ENCODE measurements around the gene GAB2. TPM values are rescaled to one million over a fixed set of nuclear protein-coding genes. Genes with fewer than 3 reads are reported as not detected.

The GAB2 gene
- total RNA-seq, 1 donor from 2014 or later, result 22.4 TPM

DNA sequence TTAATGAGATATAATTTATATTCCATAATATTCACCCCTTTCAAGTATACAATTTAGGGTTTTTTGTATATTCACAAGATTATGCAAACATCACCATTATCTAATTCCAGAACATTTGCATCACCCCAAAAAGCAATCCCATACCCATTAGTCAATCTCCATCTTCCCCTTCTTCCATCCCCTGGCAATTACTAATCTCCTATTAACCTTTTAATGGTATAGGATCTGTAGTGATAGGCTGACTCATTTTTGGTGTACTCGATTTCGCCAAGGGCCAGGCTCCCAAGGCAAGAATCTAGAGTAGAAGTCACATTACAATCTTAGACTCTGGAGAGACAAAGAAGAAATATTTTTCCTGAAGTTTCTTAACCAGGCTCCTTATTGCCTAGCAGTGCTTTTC lies 113.4 kb downstream of the GAB2 start:
- TF ChIP-seq, protein P1, sequence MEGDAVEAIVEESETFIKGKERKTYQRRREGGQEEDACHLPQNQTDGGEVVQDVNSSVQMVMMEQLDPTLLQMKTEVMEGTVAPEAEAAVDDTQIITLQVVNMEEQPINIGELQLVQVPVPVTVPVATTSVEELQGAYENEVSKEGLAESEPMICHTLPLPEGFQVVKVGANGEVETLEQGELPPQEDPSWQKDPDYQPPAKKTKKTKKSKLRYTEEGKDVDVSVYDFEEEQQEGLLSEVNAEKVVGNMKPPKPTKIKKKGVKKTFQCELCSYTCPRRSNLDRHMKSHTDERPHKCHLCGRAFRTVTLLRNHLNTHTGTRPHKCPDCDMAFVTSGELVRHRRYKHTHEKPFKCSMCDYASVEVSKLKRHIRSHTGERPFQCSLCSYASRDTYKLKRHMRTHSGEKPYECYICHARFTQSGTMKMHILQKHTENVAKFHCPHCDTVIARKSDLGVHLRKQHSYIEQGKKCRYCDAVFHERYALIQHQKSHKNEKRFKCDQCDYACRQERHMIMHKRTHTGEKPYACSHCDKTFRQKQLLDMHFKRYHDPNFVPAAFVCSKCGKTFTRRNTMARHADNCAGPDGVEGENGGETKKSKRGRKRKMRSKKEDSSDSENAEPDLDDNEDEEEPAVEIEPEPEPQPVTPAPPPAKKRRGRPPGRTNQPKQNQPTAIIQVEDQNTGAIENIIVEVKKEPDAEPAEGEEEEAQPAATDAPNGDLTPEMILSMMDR (IDR thresholded peaks at IDR 0.05), result no peak
- Mint-ChIP-seq H3K4me1 (peaks cover 31% of the 10 kb centered on the region), H3K9me3 (no peaks in the 10 kb centered on the region), H3K4me3 (no peak overlapping the region), H3K36me3 (ENCODE audit: low read depth) (no peaks in the 10 kb centered on the region), H3K27ac (no peak overlapping the region), H3K27me3 (no peaks in the 10 kb centered on the region)
- POLR2A ChIA-PET, result no interaction called here
- ATAC-seq (ENCODE audit: low read depth), result no peak
- intact Hi-C loops (cut with micrococcal nuclease), result loop anchor here (5.0 kb wide), 1 partner anchor 33 kb away; no protein-coding TSS in a partner anchor
- no peak for DNase-seq
- CTCF ChIA-PET, result no interaction called here

DNA sequence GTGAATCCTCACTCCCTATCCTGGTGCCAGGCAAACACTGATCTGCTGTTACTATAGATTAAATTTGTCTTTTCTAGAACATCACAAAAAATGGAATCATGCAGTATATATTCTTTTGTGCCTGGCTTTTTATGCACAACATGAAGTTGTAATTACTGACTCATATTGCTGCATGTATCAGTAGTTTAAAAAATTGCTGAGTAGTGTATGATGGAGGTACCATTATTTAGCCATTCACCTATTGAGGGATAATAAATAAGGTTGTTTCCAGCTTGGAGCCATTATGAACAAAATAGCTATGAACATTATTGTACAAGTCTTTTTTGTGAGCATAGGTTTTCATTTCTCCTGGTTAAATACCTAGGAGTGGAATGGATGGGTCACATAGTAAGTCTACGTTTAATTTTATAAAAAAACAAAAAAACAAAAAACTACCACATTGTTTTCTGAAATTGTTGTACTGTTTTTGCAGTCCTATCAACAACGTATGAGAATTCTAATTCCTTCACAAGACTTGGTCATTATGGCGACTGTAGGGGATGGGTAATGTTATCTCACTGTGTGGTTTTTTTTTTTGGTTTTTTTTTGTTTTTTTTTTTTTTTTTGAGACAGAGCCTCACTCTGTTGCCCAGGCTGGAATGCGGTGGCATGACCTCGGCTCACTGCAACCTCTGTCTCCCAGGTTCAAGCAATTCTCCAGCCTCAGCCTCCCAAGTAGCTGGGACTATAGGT lies 117.3 kb downstream of the GAB2 start:
- Mint-ChIP-seq H3K4me3 (no peak overlapping the region), H3K27me3 (no peaks in the 10 kb centered on the region), H3K27ac (no peak overlapping the region), H3K9me3 (no peaks in the 10 kb centered on the region), H3K36me3 (ENCODE audit: low read depth) (no peaks in the 10 kb centered on the region), H3K4me1 (peaks cover 27% of the 10 kb centered on the region)
- no peak for ATAC-seq (ENCODE audit: low read depth)
- CTCF ChIA-PET, result interaction anchor here (1.1 kb wide), 1 partner anchor 72 kb away, joined by 3 read pairs; no protein-coding TSS in a partner anchor
- intact Hi-C loops (cut with micrococcal nuclease), result loop anchor here (5.0 kb wide), 1 partner anchor 37 kb away; no protein-coding TSS in a partner anchor
- DNase-seq, result no peak
- POLR2A ChIA-PET, result interaction anchor here (0.6 kb wide), 1 partner anchor 9 kb away, joined by 5 read pairs; no protein-coding TSS in a partner anchor
- TF ChIP-seq, protein P1 (IDR thresholded peaks at IDR 0.05), result no peak

DNA sequence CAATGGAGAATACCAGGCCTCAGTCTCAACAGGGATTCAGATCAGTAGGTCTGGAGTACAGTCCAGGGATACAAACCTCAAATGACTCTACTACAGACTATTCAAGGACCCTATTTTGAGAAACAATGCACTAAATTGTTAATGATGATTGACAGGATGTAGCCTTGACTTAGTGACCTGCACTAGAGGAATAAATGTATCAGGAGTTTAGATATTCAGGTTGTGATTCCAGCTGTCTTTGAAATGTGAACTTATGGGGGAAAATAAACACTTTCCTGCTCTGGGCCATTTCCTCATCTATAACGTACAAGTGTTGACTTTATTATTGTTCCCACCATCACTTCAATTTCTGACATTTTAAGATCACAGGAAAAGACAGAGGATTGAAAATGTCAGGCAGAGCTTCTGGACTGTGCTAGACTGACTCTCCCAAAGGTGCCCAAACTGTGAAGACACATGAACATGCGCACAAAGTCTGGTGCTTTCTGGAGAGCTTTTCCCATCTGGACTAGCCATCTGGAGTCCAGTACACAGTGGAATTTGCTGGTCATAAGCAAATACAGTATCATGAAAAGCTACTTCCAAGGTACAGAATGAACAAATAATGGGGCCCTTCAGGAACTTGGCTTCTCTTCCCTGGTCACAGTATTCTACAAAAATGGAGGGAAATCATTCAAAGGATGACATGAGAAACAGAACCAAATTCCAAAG lies 118.5 kb downstream of the GAB2 start:
- POLR2A ChIA-PET, result interaction anchor here (0.5 to 0.9 kb wide), 3 partner anchors 10 to 126 kb away, joined by 3 to 6 read pairs (median 4); no protein-coding TSS in a partner anchor
- intact Hi-C loops (cut with micrococcal nuclease), result loop anchor here (5.0 kb wide), 1 partner anchor 53 kb away; no protein-coding TSS in a partner anchor
- DNase-seq (no peak), ATAC-seq (ENCODE audit: low read depth) (no peak)
- Mint-ChIP-seq H3K36me3 (ENCODE audit: low read depth) (no peaks in the 10 kb centered on the region), H3K27ac (no peak overlapping the region), H3K4me3 (no peak overlapping the region), H3K27me3 (no peaks in the 10 kb centered on the region), H3K4me1 (peaks cover 26% of the 10 kb centered on the region), H3K9me3 (no peaks in the 10 kb centered on the region)
- TF ChIP-seq, protein P1 (IDR thresholded peaks at IDR 0.05), result no peak
- CTCF ChIA-PET, result interaction anchor here (1.1 kb wide), 1 partner anchor 71 kb away, joined by 3 read pairs; no protein-coding TSS in a partner anchor

DNA sequence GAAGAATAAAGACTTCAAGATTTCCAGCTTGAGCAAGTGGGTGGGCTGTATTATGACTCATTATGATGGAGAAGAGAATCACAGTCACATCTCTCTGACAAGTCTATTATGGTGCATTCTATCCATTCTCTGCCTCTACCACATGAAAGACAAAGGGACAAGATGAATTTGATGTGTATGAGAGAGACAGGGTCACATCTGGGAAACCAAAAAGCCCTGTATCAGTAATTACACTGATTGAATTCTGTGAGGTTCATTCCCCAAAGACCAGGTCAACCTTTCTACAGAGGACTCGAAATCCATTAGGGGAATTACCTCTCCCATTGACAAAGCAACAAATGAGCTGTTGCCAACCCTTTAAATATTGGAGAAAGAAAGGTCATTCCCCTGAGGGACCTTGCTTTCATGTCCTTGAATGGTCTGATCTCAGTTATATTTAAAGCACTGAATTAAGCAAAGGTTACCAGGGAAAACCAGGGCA lies 119.3 kb downstream of the GAB2 start:
- H3K36me3 Mint-ChIP-seq (ENCODE audit: low read depth), result no peaks in the 10 kb centered on the region
- no peaks in the 10 kb centered on the region for H3K27me3 Mint-ChIP-seq
- H3K9me3 Mint-ChIP-seq, result no peaks in the 10 kb centered on the region
- no peak overlapping the region for H3K27ac Mint-ChIP-seq
- peaks cover 23% of the 10 kb centered on the region for H3K4me1 Mint-ChIP-seq
- ATAC-seq (ENCODE audit: low read depth), result no peak
- ChIA-PET POLR2A (interaction anchor here (0.9 kb wide), 1 partner anchor 127 kb away, joined by 4 read pairs; no protein-coding TSS in a partner anchor), CTCF (no interaction called here)
- TF ChIP-seq, protein P1 (IDR thresholded peaks at IDR 0.05), result no peak
- no peak for DNase-seq
- no peak overlapping the region for H3K4me3 Mint-ChIP-seq
- intact Hi-C loops (cut with micrococcal nuclease), result loop anchor here (5.0 kb wide), 1 partner anchor 54 kb away; no protein-coding TSS in a partner anchor
